ENCODE results near the gene MAN2A1.
A peak's percentile ranks its signal among the peaks of the same experiment; 100 is the strongest.

MAN2A1 gene

DNA sequence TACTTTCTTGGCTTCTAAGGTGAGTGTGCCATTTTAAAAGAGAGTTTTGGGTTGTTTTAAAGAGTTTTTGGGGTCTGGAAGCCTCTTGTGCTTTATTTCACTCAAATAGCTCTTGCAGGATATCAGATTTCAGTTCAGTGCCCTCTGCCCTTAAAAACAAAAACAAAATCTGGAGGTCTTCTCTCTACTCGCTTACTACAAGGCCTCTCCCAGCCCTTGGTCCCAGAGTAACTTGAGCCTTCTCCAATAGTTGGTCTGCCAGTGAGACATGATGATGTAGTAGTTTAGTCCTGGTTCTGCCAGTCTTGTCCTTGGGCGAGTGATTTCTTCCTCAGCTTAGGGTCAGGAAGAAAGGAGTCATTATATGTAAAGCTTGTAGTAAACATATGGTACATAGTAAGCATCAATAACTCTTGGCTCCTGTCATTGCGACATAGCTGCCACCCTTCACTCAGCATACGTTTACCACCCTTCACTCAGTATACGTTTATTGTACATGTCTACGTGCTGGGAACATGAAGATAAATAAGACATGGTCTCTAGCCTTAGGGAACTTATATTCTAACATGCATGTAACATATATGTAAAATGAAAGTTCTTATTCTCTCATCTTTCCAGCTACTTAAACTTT is 147.6 kb downstream of the MAN2A1 start:
- in situ Hi-C loops (cut with HindIII; ENCODE audit: low sequenced_read_pairs): no loop called here
- no peak overlapping the region for H3K4me3 ChIP-seq (ENCODE audit: low read depth, low read length)
- TF ChIP-seq, protein P1, sequence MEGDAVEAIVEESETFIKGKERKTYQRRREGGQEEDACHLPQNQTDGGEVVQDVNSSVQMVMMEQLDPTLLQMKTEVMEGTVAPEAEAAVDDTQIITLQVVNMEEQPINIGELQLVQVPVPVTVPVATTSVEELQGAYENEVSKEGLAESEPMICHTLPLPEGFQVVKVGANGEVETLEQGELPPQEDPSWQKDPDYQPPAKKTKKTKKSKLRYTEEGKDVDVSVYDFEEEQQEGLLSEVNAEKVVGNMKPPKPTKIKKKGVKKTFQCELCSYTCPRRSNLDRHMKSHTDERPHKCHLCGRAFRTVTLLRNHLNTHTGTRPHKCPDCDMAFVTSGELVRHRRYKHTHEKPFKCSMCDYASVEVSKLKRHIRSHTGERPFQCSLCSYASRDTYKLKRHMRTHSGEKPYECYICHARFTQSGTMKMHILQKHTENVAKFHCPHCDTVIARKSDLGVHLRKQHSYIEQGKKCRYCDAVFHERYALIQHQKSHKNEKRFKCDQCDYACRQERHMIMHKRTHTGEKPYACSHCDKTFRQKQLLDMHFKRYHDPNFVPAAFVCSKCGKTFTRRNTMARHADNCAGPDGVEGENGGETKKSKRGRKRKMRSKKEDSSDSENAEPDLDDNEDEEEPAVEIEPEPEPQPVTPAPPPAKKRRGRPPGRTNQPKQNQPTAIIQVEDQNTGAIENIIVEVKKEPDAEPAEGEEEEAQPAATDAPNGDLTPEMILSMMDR (IDR thresholded peaks at IDR 0.05; ENCODE audit: low read depth, low read length): no peak
- peak; percentile 30 for DNase-seq (ENCODE audit: low read depth, low spot score)

DNA sequence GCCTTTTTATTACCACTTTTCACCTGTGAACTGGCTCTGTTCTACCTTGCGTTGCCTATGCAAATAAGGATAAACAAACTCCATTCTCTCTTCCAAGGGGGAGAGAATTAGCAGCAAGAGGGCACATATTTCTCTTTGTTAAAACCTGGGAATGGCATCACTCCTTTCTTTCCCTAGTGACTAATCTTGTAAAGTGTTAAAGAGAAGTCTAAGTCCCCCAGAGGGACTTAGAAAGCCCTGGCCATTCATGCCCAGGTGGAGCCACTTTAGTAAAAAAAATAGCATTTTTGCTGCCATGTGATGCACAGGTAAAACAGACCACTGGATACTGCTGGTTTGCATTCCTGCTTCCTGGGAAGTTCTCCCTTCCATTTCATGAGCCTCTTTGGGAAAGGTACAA is 148.4 kb downstream of the MAN2A1 start:
- H3K4me3 ChIP-seq (ENCODE audit: low read depth, low read length): no peak overlapping the region
- TF ChIP-seq, protein P1 (IDR thresholded peaks at IDR 0.05; ENCODE audit: low read depth, low read length): no peak
- in situ Hi-C loops (cut with HindIII; ENCODE audit: low sequenced_read_pairs): no loop called here
- DNase-seq (ENCODE audit: low read depth, low spot score): no peak

DNA sequence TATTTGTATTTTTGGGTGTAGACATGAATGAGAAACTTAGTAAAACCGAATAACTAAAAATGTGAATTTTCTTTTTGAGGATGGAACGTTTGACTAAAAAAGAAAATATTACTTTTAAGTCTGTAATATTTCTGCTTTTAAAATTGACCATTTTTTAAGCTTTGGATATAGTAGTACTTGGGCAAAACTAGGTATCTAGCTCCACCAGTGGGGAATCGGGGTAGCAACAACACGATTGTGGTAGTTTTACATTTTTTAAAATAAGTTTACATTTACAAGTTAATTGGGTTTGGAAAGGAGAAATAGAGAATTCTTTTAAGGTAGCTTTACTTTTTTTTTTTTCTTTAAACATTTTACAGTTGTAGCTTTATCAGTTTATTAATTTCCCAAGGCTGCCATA is 154.4 kb downstream of the MAN2A1 start:
- TF ChIP-seq, protein P1 (IDR thresholded peaks at IDR 0.05; ENCODE audit: low read depth, low read length): peak; percentile 49
- DNase-seq (ENCODE audit: low read depth, low spot score): peak; percentile 16
- in situ Hi-C loops (cut with HindIII; ENCODE audit: low sequenced_read_pairs): no loop called here
- no peak overlapping the region for H3K4me3 ChIP-seq (ENCODE audit: low read depth, low read length)

DNA sequence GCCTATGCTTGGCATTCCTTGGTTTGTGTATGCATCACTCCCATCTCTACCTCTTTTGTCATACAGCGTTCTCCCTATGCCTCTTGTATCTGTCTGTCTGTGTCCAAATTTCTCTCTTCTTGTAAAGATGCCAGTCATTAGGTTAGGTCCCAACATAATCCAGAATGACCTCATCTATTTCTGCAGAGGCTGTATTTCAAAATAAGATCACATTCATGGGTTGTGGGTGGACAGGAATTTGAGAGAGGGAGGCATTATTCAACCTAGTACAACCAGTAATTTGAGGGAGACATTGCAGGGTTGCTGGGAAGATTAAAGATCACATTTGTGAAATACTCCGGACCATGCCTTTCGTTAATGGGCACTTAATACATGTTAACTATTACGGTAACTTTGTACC is 155.0 kb downstream of the MAN2A1 start:
- peak; percentile 53 for DNase-seq (ENCODE audit: low read depth, low spot score)
- in situ Hi-C loops (cut with HindIII; ENCODE audit: low sequenced_read_pairs): no loop called here
- TF ChIP-seq, protein P1 (IDR thresholded peaks at IDR 0.05; ENCODE audit: low read depth, low read length): no peak
- H3K4me3 ChIP-seq (ENCODE audit: low read depth, low read length): no peak overlapping the region

DNA sequence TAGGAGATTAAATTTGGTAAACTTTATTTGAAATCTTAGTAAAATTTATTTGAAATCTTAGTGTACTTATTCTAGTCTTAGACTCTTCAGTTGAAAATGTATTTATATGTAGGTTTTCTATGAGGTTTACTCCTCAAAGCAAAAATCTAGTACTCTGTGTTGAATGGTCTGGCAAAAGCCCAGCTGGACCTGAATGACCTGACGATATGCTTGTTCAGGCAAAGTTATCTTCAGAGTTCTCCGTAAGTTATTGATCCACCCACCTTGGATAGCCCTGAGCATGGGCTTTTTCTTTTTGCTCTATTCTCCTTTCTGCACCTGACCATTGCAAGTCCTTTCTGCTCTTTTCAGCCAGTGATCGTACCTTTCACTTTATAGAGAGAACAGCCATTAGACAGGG is 158.4 kb downstream of the MAN2A1 start:
- no peak overlapping the region for H3K4me3 ChIP-seq (ENCODE audit: low read depth, low read length)
- in situ Hi-C loops (cut with HindIII; ENCODE audit: low sequenced_read_pairs): no loop called here
- no peak for DNase-seq (ENCODE audit: low read depth, low spot score)
- TF ChIP-seq, protein P1 (IDR thresholded peaks at IDR 0.05; ENCODE audit: low read depth, low read length): no peak

DNA sequence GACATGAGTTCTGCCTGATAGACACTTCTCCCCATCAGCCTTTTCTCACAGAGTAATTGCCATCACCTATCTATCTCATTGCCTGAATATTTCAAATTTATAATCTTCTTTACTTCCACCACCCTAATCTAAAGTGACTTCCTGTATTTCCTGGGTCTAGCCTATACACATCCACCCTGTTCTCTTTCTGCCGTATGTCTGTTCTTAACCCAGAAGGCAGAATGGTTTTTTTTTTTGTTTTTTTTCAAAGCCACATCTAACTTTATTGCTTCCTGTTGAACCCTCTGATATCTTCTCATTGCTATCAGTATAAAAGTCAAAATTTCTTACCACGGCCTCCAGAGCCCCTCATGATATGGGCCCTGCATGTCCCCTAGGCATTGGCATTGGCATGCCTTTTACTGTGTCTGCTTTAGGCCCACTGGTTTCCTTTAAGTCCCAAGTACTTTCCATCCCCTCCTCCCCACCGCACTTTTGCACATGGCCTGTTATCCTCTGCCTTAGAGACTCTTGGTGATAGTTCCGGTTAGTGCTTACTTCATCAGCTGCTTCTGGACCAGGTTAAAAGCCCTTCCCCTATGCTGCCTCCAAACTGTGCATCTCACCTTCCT is 159.9 kb downstream of the MAN2A1 start:
- H3K4me3 ChIP-seq (ENCODE audit: low read depth, low read length): no peak overlapping the region
- TF ChIP-seq, protein P1 (IDR thresholded peaks at IDR 0.05; ENCODE audit: low read depth, low read length): no peak
- DNase-seq (ENCODE audit: low read depth, low spot score): no peak
- in situ Hi-C loops (cut with HindIII; ENCODE audit: low sequenced_read_pairs): no loop called here
